CD1c-positive myeloid dendritic cell (primary cell): Measurements from ENCODE around the gene FREM1.

Source experiments
- DNase-seq: peaks from one replicate; pipeline ENCODE4 v3.0.0-alpha.2; 2016; ENCODE audit errors: extremely low spot score

FREM1 gene

GRCh38 chr9:14813336-14814248 lies 96.6 kb downstream of the FREM1 start:
- no peak for DNase-seq

DNA sequence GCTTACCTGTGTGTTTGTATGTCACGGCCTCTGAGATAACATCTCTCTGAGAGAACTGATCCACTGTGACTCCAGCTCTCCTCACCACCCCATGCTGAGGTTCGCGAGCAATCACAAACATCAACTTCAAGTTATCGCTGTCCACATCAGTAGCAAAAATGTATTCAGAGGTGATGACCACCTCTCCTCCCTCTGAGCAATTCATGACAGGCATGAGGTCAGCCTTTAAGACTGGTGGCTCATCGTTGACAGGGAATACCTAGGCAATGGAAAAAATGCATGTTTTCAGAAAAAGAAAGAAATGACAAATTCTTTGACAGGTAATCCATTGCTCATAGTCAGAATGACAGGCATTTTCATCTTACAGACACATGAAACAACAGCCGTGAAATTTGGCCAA lies 97.4 kb downstream of the FREM1 start:
- DNase-seq = no peak

- DNase-seq = no peak
These were observed 98.4 kb downstream of the FREM1 start for GRCh38 chr9:14811844-14812243.

DNA sequence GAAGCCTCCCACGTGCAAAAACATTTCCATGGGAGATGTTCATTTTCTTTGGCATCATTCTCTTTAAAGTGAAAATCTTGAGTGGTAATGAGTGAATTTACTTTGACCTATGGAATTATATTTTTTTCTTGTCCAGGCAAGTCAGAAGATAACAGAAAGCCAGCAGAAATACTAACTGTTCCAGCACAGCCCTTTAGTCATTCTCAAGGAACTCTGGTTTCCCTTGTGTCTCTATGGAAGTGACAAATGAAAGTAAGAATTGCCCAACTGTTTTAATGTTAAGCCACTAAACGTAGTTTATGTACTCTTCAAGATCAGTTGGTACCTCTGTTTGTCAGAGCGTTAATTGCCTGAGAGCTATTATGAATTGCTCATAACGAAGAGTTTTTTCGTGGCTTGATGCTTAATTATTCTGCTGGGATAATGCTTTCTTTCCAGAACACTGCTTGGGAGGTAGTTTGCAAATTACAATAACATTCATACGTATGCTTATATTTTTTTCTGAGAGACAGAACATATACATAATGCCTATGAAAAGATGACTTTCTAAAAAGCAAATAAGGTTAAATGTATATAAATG lies 103.2 kb downstream of the FREM1 start:
- no peak for DNase-seq

GRCh38 chr9:14799030-14799429 lies 111.2 kb downstream of the FREM1 start:
- DNase-seq = no peak

DNA sequence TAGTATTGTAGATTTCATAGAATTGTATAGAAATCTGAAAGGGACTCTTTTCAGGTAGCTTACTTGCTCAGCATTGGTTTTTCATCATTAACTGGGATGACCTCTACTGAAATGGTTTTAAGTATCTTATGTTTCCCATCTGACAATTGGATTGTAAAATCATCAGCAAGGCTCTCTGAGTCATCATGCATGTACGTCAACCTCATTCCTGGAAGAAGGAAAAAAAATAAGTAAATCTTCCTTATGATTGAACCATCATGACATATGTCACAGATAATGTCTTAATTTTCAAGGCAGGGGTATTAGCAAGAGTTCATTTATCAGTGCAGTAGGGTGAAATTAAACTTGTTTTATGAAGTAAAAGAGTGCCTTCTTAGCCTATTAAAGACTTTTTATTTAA lies 112.8 kb downstream of the FREM1 start:
- no peak for DNase-seq

GRCh38 chr9:14793389-14793788 lies 116.8 kb downstream of the FREM1 start:
- no peak for DNase-seq

GRCh38 chr9:14790628-14791027 lies 119.6 kb downstream of the FREM1 start:
- DNase-seq = no peak

- DNase-seq = no peak
These were observed 121.4 kb downstream of the FREM1 start for GRCh38 chr9:14788846-14789245.

GRCh38 chr9:14783358-14783757 lies 126.9 kb downstream of the FREM1 start:
- DNase-seq = no peak

DNA sequence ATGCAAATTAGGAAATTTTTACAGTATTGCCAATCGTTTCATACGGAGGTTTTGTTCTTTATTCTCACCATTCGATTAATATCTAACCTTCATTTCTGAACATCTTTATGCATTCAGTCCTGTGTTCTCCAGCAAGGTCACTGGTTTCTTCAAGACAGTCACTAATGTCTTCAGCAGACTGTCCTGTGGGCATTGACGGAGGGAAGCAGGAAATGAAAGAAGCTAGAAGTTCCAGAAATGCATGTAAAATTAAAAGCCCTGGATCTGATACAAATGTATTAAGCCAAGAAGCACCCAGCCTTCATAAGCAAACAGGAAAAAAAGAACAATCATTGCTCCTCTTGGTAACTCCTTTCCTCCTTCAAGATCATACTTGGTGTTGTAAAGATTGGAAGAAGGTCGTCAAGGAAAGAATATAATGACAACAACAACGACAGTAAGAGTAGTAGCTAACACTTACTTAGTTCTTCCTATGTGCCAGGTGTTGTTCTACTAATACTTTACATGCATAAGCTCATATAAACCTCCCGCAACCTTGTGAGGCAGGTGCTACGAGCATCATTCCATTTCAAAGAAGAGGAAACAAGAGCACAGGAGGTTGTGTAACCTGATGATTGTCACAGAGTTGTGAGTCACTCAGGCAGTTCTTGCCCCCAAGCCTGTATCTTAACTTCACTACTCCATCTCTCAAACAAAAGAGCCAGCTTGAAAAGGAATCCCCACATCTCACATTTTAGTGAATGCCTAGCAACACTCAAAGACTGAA lies 127.8 kb downstream of the FREM1 start:
- no peak for DNase-seq

GRCh38 chr9:14780693-14781092 lies 129.5 kb downstream of the FREM1 start:
- DNase-seq = no peak

DNA sequence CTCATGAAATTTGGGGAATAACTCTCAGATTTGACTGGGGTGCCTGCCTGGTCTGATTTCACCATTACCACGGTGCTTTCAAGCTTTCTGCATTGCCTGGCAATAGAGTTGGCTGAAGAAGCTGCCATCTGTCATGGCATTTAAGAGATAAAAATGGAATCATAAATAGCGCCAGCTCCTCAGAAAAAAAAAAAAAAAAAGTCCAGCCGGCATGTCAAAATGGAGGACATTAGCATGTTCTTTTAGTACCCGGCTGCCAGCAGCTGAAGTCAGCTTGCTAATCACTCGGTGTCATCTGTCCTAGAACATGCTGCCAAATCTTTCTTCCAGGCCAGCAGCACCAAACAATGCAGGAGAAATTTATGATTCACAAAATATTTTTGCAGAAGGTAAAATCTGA lies 130.0 kb downstream of the FREM1 start:
- DNase-seq = no peak

DNA sequence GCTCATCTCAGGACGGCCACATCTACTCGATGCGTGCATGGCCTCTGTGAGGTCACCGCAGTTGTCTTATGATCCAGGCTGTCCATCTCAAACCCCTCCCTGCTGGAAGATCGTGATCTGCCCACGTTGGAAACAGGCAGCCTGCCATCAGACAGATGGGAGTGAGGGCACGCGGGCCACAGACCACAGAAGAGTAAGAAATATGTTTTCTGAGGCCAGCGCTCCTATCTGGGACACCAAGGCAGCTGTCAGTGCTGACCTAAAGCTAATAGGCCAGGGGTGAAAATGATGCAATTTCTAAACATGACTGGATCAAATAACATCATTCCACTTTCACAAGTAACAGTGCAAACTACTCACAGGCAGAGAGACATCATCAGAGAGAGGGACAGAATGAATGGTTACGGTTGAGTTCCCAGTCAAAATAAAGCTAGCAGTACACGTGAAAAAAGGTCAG lies 130.6 kb downstream of the FREM1 start:
- DNase-seq = no peak

GRCh38 chr9:14778565-14778964 lies 131.7 kb downstream of the FREM1 start:
- DNase-seq = no peak

- no peak for DNase-seq
These were observed 134.3 kb downstream of the FREM1 start for GRCh38 chr9:14775917-14776316.

GRCh38 chr9:14770592-14770991 lies 139.6 kb downstream of the FREM1 start:
- DNase-seq = no peak

GRCh38 chr9:14769230-14769571 lies 141.0 kb downstream of the FREM1 start:
- DNase-seq = no peak

GRCh38 chr9:14768405-14769229 lies 141.6 kb downstream of the FREM1 start:
- DNase-seq = peak; percentile 36

- DNase-seq = no peak
These were observed 143.9 kb downstream of the FREM1 start for GRCh38 chr9:14766299-14766698.

DNA sequence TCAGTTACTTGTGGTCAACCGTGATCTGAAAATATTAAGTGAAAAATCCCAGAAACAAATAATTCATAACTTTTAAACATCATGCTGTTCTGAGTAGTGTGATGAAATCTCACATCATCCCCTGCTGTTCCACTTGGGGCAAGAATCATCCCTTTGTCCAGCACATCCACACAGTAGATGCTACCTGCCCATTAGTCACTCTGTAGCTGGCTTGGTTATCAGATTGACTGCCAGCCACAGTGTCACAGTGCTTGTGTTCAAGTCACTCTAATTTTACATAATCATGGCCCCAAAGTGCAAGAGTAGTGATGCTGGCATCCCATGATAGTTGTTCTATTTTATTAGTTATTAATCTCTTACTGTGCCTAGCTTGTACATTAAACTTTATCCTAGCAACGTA lies 148.6 kb downstream of the FREM1 start:
- no peak for DNase-seq

DNA sequence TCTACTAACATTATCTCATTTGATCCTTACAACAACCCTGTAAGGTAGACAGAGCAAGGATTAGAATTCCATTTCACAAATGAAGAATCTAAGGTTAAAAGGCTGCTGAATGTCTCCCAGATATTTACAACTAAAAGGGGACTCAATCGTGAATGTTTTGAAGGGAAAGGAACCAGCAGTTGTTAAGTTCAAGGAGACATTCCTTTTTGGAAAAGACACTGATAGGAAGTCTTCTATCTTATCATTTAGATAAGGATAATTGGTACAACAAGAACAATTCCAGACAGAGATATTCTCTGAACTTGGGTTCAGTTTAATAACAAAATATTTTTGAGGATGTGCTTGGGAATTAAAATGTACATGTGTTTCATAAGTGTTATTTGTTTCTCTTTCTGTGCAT lies 150.2 kb downstream of the FREM1 start:
- no peak for DNase-seq
